ENCODE data around the gene TIMM50. TPM values are rescaled to one million over a fixed set of nuclear protein-coding genes. Genes with fewer than 3 reads are reported as not detected.

The TIMM50 gene
- total RNA-seq, 1 donor from 2014 or later: 79.3 TPM

DNA sequence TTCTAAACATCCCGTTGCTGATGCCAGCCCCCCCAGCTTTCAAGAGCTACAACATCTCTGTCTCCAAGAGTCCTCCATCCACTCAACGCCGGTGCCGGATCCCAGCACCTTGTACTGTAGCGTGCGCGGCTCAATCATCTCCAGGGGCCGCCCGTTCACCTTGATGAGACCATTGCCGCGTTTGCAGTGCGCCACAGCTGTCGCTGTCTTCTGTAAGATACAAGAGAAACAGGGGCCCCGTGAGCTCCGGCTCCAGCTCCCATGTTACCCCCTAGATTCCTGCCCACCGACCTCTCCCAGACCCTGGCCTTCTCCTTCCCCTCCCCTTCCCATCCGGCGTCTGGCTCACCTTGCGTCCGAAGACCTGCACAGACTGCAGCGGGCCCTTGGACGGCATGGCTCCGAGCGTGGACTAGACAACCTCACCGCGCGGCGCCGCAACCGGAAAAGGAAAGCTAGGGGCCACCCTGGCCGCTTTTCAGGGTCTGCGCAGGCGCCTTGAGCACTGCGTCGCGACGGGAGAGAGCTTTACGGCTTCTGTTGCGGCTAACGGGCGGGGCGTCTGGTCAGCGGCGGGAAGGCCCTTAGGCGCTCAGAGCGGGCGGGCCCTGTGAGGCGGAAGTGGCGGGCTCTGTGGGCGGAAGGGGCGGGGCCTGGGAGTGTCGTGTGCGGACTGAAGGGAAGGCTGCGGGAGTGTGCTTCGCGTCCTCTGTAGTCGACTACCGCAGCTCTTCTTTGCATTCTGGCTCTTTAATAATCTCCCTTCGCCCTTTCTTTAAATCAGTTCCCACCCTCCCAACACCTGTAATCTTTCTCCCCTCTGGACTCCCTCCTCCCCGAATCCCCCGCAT is 44.9 kb upstream of the TIMM50 start, which contains the start of gene RPS16:
TSS of gene RPS16 (minus strand) at position 451 of the 851 bp plus-strand sequence. CDS start at position 397, 54 bp downstream.
- H3K9me3 Mint-ChIP-seq (ENCODE audit: low read depth): no peaks in the 10 kb centered on the region
- peak within 1 kb of the TSS; percentile 98 for H3K27ac Mint-ChIP-seq
- H3K4me1 Mint-ChIP-seq (ENCODE audit: low read depth): peaks cover 17% of the 10 kb centered on the region
- DNase-seq (ENCODE audit: low spot score, unreplicated experiment): peak; percentile 96
- peak within 1 kb of the TSS; percentile 92 for H3K4me3 Mint-ChIP-seq (ENCODE audit: low read depth)
- H3K36me3 Mint-ChIP-seq (ENCODE audit: insufficient read depth): peaks cover 12% of the 10 kb centered on the region
- TF ChIP-seq, protein P1, sequence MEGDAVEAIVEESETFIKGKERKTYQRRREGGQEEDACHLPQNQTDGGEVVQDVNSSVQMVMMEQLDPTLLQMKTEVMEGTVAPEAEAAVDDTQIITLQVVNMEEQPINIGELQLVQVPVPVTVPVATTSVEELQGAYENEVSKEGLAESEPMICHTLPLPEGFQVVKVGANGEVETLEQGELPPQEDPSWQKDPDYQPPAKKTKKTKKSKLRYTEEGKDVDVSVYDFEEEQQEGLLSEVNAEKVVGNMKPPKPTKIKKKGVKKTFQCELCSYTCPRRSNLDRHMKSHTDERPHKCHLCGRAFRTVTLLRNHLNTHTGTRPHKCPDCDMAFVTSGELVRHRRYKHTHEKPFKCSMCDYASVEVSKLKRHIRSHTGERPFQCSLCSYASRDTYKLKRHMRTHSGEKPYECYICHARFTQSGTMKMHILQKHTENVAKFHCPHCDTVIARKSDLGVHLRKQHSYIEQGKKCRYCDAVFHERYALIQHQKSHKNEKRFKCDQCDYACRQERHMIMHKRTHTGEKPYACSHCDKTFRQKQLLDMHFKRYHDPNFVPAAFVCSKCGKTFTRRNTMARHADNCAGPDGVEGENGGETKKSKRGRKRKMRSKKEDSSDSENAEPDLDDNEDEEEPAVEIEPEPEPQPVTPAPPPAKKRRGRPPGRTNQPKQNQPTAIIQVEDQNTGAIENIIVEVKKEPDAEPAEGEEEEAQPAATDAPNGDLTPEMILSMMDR (IDR thresholded peaks at IDR 0.05; ENCODE audit: unreplicated experiment): no peak
- no peaks in the 10 kb centered on the region for H3K27me3 Mint-ChIP-seq

DNA sequence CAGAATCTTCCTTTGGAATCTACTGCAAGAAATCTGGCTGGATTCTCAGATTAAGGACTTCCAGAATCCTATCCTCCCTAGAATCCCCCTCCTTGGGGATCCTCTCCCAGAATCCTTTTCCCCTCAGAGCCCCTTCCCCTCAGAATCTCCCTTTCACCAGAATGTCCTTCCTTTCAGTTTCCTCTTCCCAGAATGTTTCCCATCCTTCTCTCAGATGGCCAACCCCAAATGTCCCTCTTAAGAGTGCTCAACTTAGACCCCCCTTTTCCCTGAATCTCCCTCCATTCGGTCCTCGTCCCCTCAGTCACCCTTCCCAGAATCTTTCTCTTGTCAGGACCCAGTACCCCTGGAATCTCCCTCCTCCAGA is 44.3 kb upstream of the TIMM50 start:
- H3K27me3 Mint-ChIP-seq: no peaks in the 10 kb centered on the region
- no peaks in the 10 kb centered on the region for H3K9me3 Mint-ChIP-seq (ENCODE audit: low read depth)
- H3K36me3 Mint-ChIP-seq (ENCODE audit: insufficient read depth): peaks cover 12% of the 10 kb centered on the region
- DNase-seq (ENCODE audit: low spot score, unreplicated experiment): no peak
- TF ChIP-seq, protein P1 (IDR thresholded peaks at IDR 0.05; ENCODE audit: unreplicated experiment): no peak
- peak overlapping the region; percentile 92 for H3K4me3 Mint-ChIP-seq (ENCODE audit: low read depth)
- H3K4me1 Mint-ChIP-seq (ENCODE audit: low read depth): peaks cover 17% of the 10 kb centered on the region
- peak overlapping the region; percentile 98 for H3K27ac Mint-ChIP-seq

DNA sequence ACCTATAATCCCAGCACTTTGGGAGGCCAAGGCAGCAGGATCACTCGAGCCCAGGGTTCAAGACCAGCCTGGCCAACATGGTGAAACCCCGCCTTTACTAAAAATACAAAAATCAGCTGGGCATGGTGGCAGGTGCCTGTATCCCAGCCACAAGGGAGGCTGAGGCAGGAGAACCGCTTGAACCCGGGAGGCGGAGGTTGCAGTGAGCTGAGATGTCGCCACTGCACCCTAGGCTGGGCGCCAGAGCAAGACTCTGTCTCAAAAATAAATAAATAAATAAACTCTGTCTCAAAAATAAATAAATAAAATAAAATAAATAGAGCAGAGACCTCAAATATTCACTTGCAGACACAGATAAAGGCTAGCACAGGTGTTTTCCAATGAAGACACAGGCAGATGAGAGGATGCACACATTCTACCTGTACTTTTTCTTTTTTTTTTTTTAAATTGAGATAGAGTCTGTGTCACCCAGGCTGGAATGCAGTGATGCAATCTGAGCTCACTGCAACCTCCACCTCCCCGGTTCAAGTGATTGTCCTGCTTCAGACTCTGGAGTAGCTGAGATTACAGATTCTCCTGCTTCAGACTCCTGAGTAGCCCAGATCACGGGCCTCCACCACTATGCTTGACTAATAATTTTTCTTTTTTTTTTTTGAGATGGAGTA is 42.2 kb upstream of the TIMM50 start:
- peaks cover 17% of the 10 kb centered on the region for H3K4me1 Mint-ChIP-seq (ENCODE audit: low read depth)
- peaks cover 7% of the 10 kb centered on the region for H3K36me3 Mint-ChIP-seq (ENCODE audit: insufficient read depth)
- no peaks in the 10 kb centered on the region for H3K9me3 Mint-ChIP-seq (ENCODE audit: low read depth)
- TF ChIP-seq, protein P1 (IDR thresholded peaks at IDR 0.05; ENCODE audit: unreplicated experiment): no peak
- H3K27me3 Mint-ChIP-seq: no peaks in the 10 kb centered on the region
- no peak overlapping the region for H3K4me3 Mint-ChIP-seq (ENCODE audit: low read depth)
- no peak overlapping the region for H3K27ac Mint-ChIP-seq
- no peak for DNase-seq (ENCODE audit: low spot score, unreplicated experiment)

DNA sequence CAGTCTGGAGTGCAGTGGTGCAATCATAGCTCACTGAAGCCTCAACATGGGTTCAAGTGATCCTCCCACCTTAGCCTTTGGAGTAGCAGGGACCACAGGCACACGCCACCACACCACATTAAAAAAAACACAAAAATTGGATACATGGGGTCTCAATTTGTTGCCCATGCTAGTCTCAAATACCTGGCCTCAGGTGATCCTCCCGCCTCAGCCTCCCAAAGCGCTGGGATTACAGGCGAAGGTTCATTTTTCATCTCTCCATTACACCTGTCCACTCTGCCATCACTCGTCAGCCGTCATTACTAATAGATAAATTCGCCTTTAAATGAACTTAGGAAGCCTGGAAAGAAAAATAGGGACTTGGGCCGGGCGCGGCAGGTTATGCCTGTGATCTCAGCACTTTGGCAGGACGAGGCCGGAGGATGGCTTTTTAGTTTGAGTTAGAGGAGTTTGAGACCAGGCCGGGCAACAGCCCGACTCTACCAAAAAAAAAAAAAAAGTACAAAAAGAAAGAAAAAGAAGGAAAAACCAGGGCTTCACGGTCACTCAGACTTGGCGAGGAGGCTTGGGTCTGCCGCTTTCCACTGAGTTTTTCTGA is 35.9 kb upstream of the TIMM50 start:
- peaks cover 16% of the 10 kb centered on the region for H3K4me1 Mint-ChIP-seq (ENCODE audit: low read depth)
- peaks cover 8% of the 10 kb centered on the region for H3K36me3 Mint-ChIP-seq (ENCODE audit: insufficient read depth)
- H3K4me3 Mint-ChIP-seq (ENCODE audit: low read depth): peak overlapping the region; percentile 92
- DNase-seq (ENCODE audit: low spot score, unreplicated experiment): no peak
- TF ChIP-seq, protein P1 (IDR thresholded peaks at IDR 0.05; ENCODE audit: unreplicated experiment): no peak
- H3K9me3 Mint-ChIP-seq (ENCODE audit: low read depth): no peaks in the 10 kb centered on the region
- H3K27me3 Mint-ChIP-seq: no peaks in the 10 kb centered on the region
- peak overlapping the region; percentile 100 for H3K27ac Mint-ChIP-seq

All from progenitor cell of endocrine pancreas (in vitro differentiated cells).